Measurements from ENCODE around the gene ABCC2.
A peak's percentile ranks its signal among the peaks of the same experiment; 100 is the strongest.

Gene ABCC2

DNA sequence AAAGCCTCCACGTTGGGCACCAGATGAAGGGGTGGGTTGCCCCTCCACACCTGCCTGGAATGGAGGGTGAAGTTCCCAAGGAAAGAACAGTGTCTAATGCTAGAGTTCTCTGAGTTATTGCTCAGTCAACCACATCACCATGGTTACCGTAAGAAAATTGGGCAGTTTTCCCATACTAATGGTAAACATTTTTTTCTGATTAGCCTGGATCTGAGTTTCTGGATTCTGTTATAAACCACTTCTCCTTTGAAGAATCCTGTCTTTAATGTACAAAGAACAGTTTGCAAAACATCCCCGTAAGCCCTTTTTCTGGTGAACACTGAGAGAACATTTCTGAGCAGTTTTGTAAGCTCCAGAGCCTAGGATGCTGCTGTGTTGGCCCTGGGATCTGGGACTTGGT lies 45.5 kb downstream of the ABCC2 start:
- no peak overlapping the region for H2AFZ ChIP-seq (ENCODE audit: insufficient read depth, low read length, poor library complexity)
- no peak for DNase-seq
- no peak overlapping the region for H4K8ac ChIP-seq (ENCODE audit: low read depth, low read length)
- H3K14ac ChIP-seq (ENCODE audit: low read length), result no peak overlapping the region
- no peak overlapping the region for H2BK12ac ChIP-seq (ENCODE audit: low read length)
- no peaks in the 10 kb centered on the region for H3K27me3 ChIP-seq (ENCODE audit: insufficient read depth, low read length)
- no peak overlapping the region for H3K4ac ChIP-seq (ENCODE audit: low read depth, low read length)
- no peak overlapping the region for H3K27ac ChIP-seq (ENCODE audit: low read depth, low read length)
- no peak overlapping the region for H2AK5ac ChIP-seq (ENCODE audit: low read length)
- H3K79me1 ChIP-seq (ENCODE audit: low read length), result no peaks in the 10 kb centered on the region
- no CpG with 5 or more reads among the region's 3 CpGs for WGBS (ENCODE audit: extremely low coverage, insufficient coverage, insufficient read length)
- no peak overlapping the region for H3K4me3 ChIP-seq (ENCODE audit: low read depth, low read length)
- no peak overlapping the region for H3K4me2 ChIP-seq (ENCODE audit: low read length)
- H3K9me3 ChIP-seq (ENCODE audit: insufficient read depth, low read depth, low read length), result no peaks in the 10 kb centered on the region
- no peak overlapping the region for H4K12ac ChIP-seq (ENCODE audit: low read depth, low read length)
- H2BK5ac ChIP-seq (ENCODE audit: low read depth, low read length, poor library complexity), result no peak overlapping the region
- H4K91ac ChIP-seq (ENCODE audit: low read depth, low read length), result no peak overlapping the region
- no peaks in the 10 kb centered on the region for H3K79me2 ChIP-seq (ENCODE audit: control insufficient read depth, insufficient read depth, low read length, poor library complexity)
- H3K9ac ChIP-seq (ENCODE audit: low read length), result no peak overlapping the region
- H3K4me1 ChIP-seq (ENCODE audit: control insufficient read depth in 1 of 2, insufficient read depth in 2 of 2, low read length in 2 of 2), result no peaks in the 10 kb centered on the region
- H2BK120ac ChIP-seq (ENCODE audit: insufficient read depth, low read length, poor library complexity), result no peak overlapping the region
- H3K36me3 ChIP-seq (ENCODE audit: control insufficient read depth in 1 of 2, insufficient read depth in 2 of 2, low read length in 2 of 2), result no peaks in the 10 kb centered on the region
- no peak overlapping the region for H3K18ac ChIP-seq (ENCODE audit: low read length)
- H3K23ac ChIP-seq (ENCODE audit: low read length), result no peak overlapping the region

GRCh38 chr10:99828464-99828863 lies 46.0 kb downstream of the ABCC2 start:
- no CpG with 5 or more reads among the region's 2 CpGs for WGBS (ENCODE audit: extremely low coverage, insufficient coverage, insufficient read length)
- no peaks in the 10 kb centered on the region for H3K9me3 ChIP-seq (ENCODE audit: insufficient read depth, low read depth, low read length)

DNA sequence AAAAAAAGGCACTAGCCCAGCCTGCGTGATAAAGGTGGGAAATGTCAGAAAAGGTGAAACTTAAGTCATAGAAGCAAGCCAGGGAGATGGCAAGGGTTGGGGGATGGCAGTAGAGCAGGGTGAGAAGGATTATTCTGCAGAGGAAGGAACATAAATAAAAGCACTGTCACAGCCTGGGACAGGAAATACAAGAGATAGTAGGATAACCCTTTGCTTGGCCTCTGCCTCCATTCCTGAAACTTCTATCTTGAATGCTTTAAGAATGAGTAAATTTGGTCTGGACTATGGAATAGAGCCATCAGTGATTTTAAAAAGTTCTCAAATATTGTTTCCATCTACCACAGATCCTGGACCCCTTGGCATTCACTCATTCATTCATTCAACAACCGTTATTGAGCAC lies 50.0 kb downstream of the ABCC2 start:
- Histone ChIP-seq H3K23ac (ENCODE audit: low read length) (no peak overlapping the region), H3K27me3 (ENCODE audit: insufficient read depth, low read length) (no peaks in the 10 kb centered on the region), H3K79me2 (ENCODE audit: control insufficient read depth, insufficient read depth, low read length, poor library complexity) (no peaks in the 10 kb centered on the region), H2BK12ac (ENCODE audit: low read length) (no peak overlapping the region), H2AFZ (ENCODE audit: insufficient read depth, low read length, poor library complexity) (no peak overlapping the region), H3K36me3 (ENCODE audit: control insufficient read depth in 1 of 2, insufficient read depth in 2 of 2, low read length in 2 of 2) (no peaks in the 10 kb centered on the region), H4K12ac (ENCODE audit: low read depth, low read length) (no peak overlapping the region), H3K4me2 (ENCODE audit: low read length) (no peak overlapping the region), H3K27ac (ENCODE audit: low read depth, low read length) (no peak overlapping the region), H3K4ac (ENCODE audit: low read depth, low read length) (no peak overlapping the region), H3K79me1 (ENCODE audit: low read length) (no peaks in the 10 kb centered on the region), H2BK5ac (ENCODE audit: low read depth, low read length, poor library complexity) (no peak overlapping the region), H3K18ac (ENCODE audit: low read length) (no peak overlapping the region), H3K9ac (ENCODE audit: low read length) (no peak overlapping the region), H3K9me3 (ENCODE audit: insufficient read depth, low read depth, low read length) (no peaks in the 10 kb centered on the region), H4K91ac (ENCODE audit: low read depth, low read length) (no peak overlapping the region), H2BK120ac (ENCODE audit: insufficient read depth, low read length, poor library complexity) (no peak overlapping the region), H2AK5ac (ENCODE audit: low read length) (no peak overlapping the region), H3K4me1 (ENCODE audit: control insufficient read depth in 1 of 2, insufficient read depth in 2 of 2, low read length in 2 of 2) (no peaks in the 10 kb centered on the region), H3K14ac (ENCODE audit: low read length) (no peak overlapping the region), H3K4me3 (ENCODE audit: low read depth, low read length) (no peak overlapping the region), H4K8ac (ENCODE audit: low read depth, low read length) (no peak overlapping the region)
- DNase-seq, result peak; percentile 27 to 67
- no CpG with 5 or more reads among the region's 2 CpGs for WGBS (ENCODE audit: extremely low coverage, insufficient coverage, insufficient read length)

More at GRCh38 chr10:99828464-99828863, 46.0 kb downstream of the ABCC2 start:
- no peaks in the 10 kb centered on the region for H3K27me3 ChIP-seq (ENCODE audit: insufficient read depth, low read length)
- H2AFZ ChIP-seq (ENCODE audit: insufficient read depth, low read length, poor library complexity), result no peak overlapping the region
- H3K79me2 ChIP-seq (ENCODE audit: control insufficient read depth, insufficient read depth, low read length, poor library complexity), result no peaks in the 10 kb centered on the region
- no peak overlapping the region for H3K9ac ChIP-seq (ENCODE audit: low read length)
- H2BK5ac ChIP-seq (ENCODE audit: low read depth, low read length, poor library complexity), result no peak overlapping the region
- no peaks in the 10 kb centered on the region for H3K79me1 ChIP-seq (ENCODE audit: low read length)
- DNase-seq, result no peak
- no peaks in the 10 kb centered on the region for H3K4me1 ChIP-seq (ENCODE audit: control insufficient read depth in 1 of 2, insufficient read depth in 2 of 2, low read length in 2 of 2)
- H2AK5ac ChIP-seq (ENCODE audit: low read length), result no peak overlapping the region
- H2BK12ac ChIP-seq (ENCODE audit: low read length), result no peak overlapping the region
- no peak overlapping the region for H3K23ac ChIP-seq (ENCODE audit: low read length)
- H3K18ac ChIP-seq (ENCODE audit: low read length), result no peak overlapping the region
- no peaks in the 10 kb centered on the region for H3K36me3 ChIP-seq (ENCODE audit: control insufficient read depth in 1 of 2, insufficient read depth in 2 of 2, low read length in 2 of 2)
- no peak overlapping the region for H3K4me2 ChIP-seq (ENCODE audit: low read length)
- H3K27ac ChIP-seq (ENCODE audit: low read depth, low read length), result no peak overlapping the region
- H3K4me3 ChIP-seq (ENCODE audit: low read depth, low read length), result no peak overlapping the region
- no peak overlapping the region for H3K4ac ChIP-seq (ENCODE audit: low read depth, low read length)
- H2BK120ac ChIP-seq (ENCODE audit: insufficient read depth, low read length, poor library complexity), result no peak overlapping the region
- no peak overlapping the region for H4K12ac ChIP-seq (ENCODE audit: low read depth, low read length)
- no peak overlapping the region for H4K8ac ChIP-seq (ENCODE audit: low read depth, low read length)
- H3K14ac ChIP-seq (ENCODE audit: low read length), result no peak overlapping the region
- H4K91ac ChIP-seq (ENCODE audit: low read depth, low read length), result no peak overlapping the region

GRCh38 chr10:99834410-99834809 lies 52.0 kb downstream of the ABCC2 start:
- Histone ChIP-seq H4K8ac (ENCODE audit: low read depth, low read length) (no peak overlapping the region), H3K14ac (ENCODE audit: low read length) (no peak overlapping the region), H3K18ac (ENCODE audit: low read length) (no peak overlapping the region), H3K27ac (ENCODE audit: low read depth, low read length) (no peak overlapping the region), H3K4ac (ENCODE audit: low read depth, low read length) (no peak overlapping the region), H3K9ac (ENCODE audit: low read length) (no peak overlapping the region), H3K4me3 (ENCODE audit: low read depth, low read length) (no peak overlapping the region), H4K12ac (ENCODE audit: low read depth, low read length) (no peak overlapping the region), H2AK5ac (ENCODE audit: low read length) (no peak overlapping the region), H3K23ac (ENCODE audit: low read length) (no peak overlapping the region), H3K9me3 (ENCODE audit: insufficient read depth, low read depth, low read length) (no peaks in the 10 kb centered on the region), H3K4me2 (ENCODE audit: low read length) (no peak overlapping the region), H3K79me2 (ENCODE audit: control insufficient read depth, insufficient read depth, low read length, poor library complexity) (no peaks in the 10 kb centered on the region), H3K79me1 (ENCODE audit: low read length) (no peaks in the 10 kb centered on the region), H2AFZ (ENCODE audit: insufficient read depth, low read length, poor library complexity) (no peak overlapping the region), H2BK5ac (ENCODE audit: low read depth, low read length, poor library complexity) (no peak overlapping the region), H3K36me3 (ENCODE audit: control insufficient read depth in 1 of 2, insufficient read depth in 2 of 2, low read length in 2 of 2) (no peaks in the 10 kb centered on the region), H2BK12ac (ENCODE audit: low read length) (no peak overlapping the region), H3K27me3 (ENCODE audit: insufficient read depth, low read length) (no peaks in the 10 kb centered on the region), H3K4me1 (ENCODE audit: control insufficient read depth in 1 of 2, insufficient read depth in 2 of 2, low read length in 2 of 2) (no peaks in the 10 kb centered on the region), H4K91ac (ENCODE audit: low read depth, low read length) (no peak overlapping the region), H2BK120ac (ENCODE audit: insufficient read depth, low read length, poor library complexity) (no peak overlapping the region)
- peak; percentile 33 to 61 for DNase-seq
- no CpG with 5 or more reads among the region's 4 CpGs for WGBS (ENCODE audit: extremely low coverage, insufficient coverage, insufficient read length)
